HG02588 (cell line): ENCODE results near the gene HEATR3.

ENCODE experiments used
- ATAC-seq: cut with Tn5 transposase; IDR thresholded peaks from one replicate; pipeline ENCODE4 v1.9.1; 2021; ENCODE audit warnings: mild to moderate bottlenecking, moderate library complexity; ENCODE audit not compliant: unreplicated experiment

The HEATR3 gene

DNA sequence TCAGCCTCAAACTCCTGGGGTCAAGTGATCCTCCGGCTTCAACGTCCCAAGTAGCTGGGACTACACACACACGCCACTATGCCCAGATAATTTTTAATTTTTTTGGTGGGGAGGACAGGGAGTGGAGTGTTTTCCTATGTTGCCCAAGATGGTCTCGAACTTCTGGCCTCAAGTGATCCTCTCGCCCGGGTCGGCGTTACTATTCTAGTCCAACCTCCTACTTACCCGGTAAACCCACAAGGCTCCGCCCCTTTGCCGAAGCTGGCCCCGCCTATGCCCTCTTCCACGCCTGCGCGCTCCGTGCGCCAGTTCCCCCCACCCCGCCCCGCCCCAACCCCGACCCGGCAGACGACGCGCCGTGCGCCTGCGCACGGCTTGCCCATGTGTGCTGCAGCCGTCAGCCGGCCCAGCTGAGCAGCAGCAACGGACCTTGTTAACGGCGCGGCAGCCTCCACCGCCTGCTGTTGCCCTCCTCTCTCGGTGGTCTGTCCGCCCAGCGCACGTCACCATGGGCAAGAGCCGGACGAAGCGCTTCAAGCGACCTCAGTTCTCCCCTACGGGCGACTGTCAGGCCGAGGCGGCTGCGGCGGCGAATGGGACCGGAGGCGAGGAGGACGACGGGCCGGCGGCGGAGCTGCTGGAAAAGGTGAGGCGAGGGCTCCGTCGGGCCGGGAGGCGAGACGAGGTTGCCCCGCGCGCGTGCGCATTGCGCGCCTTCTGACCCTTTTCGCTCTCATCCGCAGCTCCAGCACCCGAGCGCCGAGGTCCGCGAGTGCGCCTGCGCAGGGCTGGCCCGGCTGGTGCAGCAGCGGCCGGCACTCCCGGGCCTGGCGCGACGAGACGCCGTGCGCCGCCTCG is at the start of gene HEATR3:
Gene HEATR3 (plus strand): TSS at position 347 of the 858 bp plus-strand sequence. CDS start 162 bp downstream, at position 509.
- peak; percentile 75 for ATAC-seq

DNA sequence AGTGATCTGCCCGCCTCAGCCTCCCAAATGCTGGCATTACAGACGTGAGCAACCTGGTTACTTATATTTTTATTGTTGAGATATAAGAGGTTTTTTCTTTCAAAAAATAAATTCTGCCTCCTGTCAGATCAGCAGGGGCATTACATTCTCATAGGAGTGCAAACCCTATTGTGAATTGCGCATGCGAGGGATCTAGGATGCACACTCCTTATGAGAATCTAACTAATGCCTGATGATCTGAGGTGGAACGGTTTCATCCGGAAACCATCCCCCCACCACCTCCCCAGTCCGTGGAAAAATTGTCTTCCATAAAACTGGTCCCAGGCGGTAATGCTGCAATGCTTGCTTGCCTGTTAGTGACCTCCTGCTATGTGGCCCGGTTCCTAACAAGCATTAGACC is 48.2 kb upstream of the HEATR3 start:
- no peak for ATAC-seq

DNA sequence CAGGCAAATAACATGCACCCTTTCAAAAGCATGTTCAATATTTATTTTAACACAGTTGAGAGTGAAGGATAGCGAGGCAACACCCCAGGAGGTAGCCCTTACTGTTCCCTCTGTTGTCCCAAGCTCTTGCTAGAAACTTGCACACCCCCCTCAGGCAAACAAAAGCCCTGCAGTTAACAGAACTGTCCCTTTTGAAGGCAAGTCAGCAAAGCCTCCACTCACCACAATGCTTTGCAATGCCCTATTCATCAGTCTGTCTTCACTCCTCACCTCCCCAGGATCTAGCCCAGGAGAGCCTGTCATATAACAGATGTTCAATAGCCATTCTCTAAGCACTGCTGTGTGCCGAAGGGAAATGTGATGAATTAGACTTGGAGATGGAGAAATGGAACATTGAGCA is 44.2 kb upstream of the HEATR3 start:
- no peak for ATAC-seq

GRCh38 chr16:50023641-50024040 is 42.1 kb upstream of the HEATR3 start:
- no peak for ATAC-seq

- ATAC-seq = no peak
Measured at GRCh38 chr16:50024207-50024606, 41.6 kb upstream of the HEATR3 start.

DNA sequence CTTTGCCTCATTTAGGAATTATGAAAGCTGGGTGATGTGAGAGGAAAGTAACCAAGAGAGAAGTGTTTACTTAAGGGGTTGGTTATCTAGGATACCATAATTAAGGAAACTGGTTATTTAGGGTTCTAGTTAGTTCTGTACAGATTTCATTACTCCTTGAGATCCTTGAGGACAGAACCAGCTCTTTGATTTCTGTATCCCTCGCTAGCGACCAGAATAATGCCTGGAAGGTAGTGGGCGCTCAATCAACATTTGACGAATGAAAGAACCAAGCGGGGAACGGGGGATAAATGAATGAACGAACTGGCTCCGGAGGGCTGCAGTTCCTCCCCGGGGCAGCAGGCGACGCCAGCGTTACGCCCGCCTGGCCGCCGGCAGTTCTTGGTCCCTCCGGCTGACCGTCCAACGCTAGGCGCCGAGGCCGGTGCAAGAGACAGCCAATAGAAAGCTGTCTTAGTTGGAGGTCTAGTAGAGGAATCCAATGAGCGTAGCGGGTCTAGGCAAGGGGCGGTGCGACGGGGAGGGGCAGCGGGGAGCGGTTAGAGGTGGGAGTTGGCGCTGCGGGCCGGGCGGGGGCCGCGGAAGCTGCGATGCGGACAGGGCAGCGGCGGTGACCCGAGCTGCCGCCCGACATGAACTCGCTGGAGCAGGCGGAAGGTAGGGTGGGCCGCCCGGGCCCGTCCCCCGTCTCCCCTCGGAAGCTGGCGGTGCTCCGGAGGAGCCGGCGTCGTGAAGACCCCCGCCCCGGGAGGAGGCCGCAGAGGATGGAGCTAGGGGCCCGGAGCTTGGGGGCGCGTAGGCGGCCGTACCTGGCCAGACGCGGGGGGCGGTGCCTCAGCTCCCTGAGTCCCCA is 40.9 kb upstream of the HEATR3 start, which contains the start of gene CNEP1R1:
Gene CNEP1R1 (plus strand): TSS at position 542 of the 853 bp plus-strand sequence. CDS start 91 bp downstream, at position 633.
- peak; percentile 99 for ATAC-seq

DNA sequence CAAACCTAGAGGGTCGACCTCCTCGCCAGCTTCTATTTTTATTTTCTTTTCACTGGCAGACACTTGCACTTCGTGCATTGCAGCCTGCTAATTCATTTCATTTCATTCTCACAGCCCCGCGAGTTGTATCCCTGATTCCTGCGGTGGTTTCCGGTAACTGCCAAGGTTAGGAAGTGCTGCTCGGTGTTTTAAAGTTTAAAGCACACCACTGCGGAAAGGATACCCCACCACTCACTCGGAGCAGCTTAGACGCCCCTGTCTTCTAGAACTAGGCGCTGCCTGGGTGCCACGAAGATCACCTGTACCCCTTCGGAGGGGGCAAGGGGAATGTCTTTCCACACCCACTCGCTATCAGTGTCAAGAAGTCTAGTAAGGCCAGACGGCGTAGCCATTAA is 40.2 kb upstream of the HEATR3 start:
- no peak for ATAC-seq

DNA sequence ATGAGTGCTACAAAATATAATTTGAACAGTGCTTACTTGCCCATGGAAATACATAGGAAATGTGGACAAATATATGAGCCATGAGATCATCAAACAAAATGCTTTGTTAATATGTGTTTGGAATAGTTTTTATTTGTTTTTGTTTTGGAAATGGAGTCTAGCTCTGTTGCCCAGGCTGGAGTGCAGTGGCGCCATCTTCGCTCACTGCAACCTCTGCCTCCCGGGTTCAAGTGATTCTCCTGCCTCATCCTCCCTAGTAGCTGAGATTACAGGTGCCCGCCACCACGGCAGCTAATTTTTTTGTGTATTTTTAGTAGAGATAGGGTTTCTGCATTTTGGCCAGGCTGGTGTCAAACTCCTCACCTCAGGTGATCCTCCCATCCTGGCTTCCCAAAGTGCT is 37.9 kb upstream of the HEATR3 start:
- no peak for ATAC-seq

DNA sequence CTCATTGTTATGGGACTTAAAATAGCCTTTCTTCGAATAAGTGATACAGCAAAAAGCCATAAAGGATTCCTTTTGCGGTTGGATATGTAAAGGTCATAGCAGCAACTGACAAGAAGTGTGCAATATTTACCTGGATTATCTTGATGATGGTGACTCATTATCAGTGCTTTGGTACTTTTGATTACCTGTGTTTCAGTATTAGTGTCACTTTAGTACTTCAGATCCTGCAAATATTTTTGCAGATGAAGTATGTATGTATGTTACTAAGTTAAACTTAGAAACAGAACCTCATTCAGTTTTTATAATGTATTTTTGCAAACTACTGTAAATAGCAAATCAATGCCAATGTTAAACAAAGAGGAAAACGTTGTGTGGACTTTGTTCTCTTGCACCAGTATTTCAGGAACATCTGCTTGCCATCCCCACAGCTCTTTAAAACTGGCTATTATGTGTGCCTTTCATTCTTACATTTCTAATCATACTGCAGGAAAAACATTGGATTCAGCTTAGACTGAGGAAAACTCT is 30.2 kb upstream of the HEATR3 start:
- no peak for ATAC-seq

GRCh38 chr16:50036426-50036825 is 29.3 kb upstream of the HEATR3 start:
- ATAC-seq = no peak

- no peak for ATAC-seq
Measured at GRCh38 chr16:50037662-50038220, 28.0 kb upstream of the HEATR3 start.

DNA sequence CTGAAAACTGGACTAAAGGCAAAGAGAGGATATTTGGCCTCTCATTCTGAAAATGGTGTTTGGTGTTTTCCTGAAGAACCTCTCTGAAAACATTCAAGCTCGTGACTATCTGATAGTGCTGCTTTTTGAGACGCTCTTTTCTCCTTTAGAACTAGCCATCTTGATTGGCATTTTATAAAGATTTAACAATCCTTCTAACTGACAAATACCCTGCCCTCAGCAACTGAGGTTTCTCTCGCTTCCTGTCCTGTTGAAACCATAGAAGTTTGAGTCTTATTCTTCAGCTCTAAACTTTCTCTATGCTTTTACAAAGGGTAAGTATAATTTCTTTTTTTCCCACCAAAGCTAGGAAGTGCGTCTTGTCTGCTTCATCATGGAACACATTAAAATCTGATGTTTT is 27.5 kb upstream of the HEATR3 start:
- no peak for ATAC-seq

GRCh38 chr16:50038756-50039529 is 26.8 kb upstream of the HEATR3 start:
- no peak for ATAC-seq

- no peak for ATAC-seq
Measured at GRCh38 chr16:50040018-50040417, 25.8 kb upstream of the HEATR3 start.

DNA sequence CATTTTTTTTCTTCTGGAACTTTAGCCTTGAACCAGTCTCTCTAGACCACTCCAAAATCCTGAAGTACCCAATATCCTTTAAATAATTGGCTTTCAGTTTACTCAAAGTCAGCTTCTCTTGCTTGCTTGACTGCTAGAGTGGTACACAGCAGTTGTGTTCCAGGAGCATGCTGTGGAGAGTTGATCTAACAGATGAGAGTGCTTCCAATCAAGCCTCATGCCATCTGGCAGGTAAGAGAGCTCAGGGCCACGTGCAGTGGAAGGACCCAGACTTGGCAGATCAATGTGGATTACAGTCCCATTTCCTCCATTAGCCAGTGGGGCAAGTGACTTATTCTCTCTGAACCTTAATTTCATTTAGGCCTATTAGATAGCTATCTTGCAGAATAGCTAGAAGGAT is 25.1 kb upstream of the HEATR3 start:
- no peak for ATAC-seq

GRCh38 chr16:50043358-50043757 is 22.4 kb upstream of the HEATR3 start:
- no peak for ATAC-seq

- ATAC-seq = no peak
Measured at GRCh38 chr16:50045412-50045811, 20.4 kb upstream of the HEATR3 start.

- ATAC-seq = no peak
Measured at GRCh38 chr16:50046853-50047252, 18.9 kb upstream of the HEATR3 start.

GRCh38 chr16:50047864-50048263 is 17.9 kb upstream of the HEATR3 start:
- ATAC-seq = no peak

DNA sequence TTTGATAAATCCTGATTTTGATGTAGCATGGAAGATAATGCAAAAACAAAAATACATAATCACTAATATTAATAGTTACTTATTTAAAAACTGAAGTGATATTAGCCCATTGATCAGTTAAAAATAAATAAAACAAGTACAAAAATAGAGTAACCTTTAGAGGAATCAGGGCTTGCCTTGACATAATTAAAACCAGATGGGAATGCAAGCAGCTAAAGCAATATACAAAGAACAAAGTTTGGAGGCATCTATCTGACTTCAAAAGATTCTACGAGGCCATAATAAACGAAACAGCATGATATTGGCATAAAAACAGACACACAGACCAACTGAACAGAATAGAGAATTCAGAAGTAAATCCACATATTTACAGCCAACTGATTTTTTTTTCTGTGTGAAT is 15.0 kb upstream of the HEATR3 start:
- ATAC-seq = no peak
